Fibroblast of lung (primary cell): Measurements from ENCODE around the gene CEMIP. TPM values are rescaled to one million over a fixed set of nuclear protein-coding genes. Genes with fewer than 3 reads are reported as not detected.

Source experiments
- DNase-seq, 2 donors: peaks; one replicate each; pipeline versions ENCODE4 v3.0.0 to v3.0.0-alpha.2; 2010; ENCODE audit warnings: low read depth in 2 of 2
- H2AFZ ChIP-seq: 2 replicates; pipeline ENCODE4 v1.5.1; 2012; ENCODE audit warnings: low read length, control low read depth, inconsistent platforms
- H3K27ac ChIP-seq: 2 replicates; pipeline ENCODE4 v1.5.1; 2011; ENCODE audit warnings: low read length, control low read depth; ENCODE audit not compliant: insufficient read depth
- H3K27me3 ChIP-seq: 2 replicates; pipeline ENCODE4 v1.5.1; 2011; ENCODE audit warnings: mild to moderate bottlenecking, low read length; ENCODE audit not compliant: control insufficient read depth, insufficient read depth
- H3K36me3 ChIP-seq: 2 replicates; pipeline ENCODE4 v1.5.1; 2011; ENCODE audit warnings: low read length; ENCODE audit not compliant: control insufficient read depth, insufficient read depth
- H3K4me1 ChIP-seq: 2 replicates; pipeline ENCODE4 v1.5.1; 2011; ENCODE audit warnings: low read length; ENCODE audit not compliant: control insufficient read depth, insufficient read depth; ENCODE audit errors: extremely low read depth
- H3K4me2 ChIP-seq: 2 replicates; pipeline ENCODE4 v1.5.1; 2011; ENCODE audit warnings: low read length, control low read depth; ENCODE audit not compliant: insufficient read depth; ENCODE audit errors: extremely low read depth
- H3K4me3 ChIP-seq, 4 experiments: fragments of 200-600 bp in 1 of 4; sonication (generic) in 1 of 4; replicated peaks in 1 of 4; 2 replicates each; pipeline ENCODE4 v1.5.1; 2011 to 2016; ENCODE audit warnings: low read length in 4 of 4, low read depth in 3 of 4, mild to moderate bottlenecking in 3 of 4, control low read depth in 2 of 4, inconsistent platforms in 1 of 4, mixed read lengths in 1 of 4; ENCODE audit not compliant: insufficient read depth in 1 of 4; ENCODE audit errors: control extremely low read depth in 1 of 4
- H3K79me2 ChIP-seq: 2 replicates; pipeline ENCODE4 v1.5.1; 2012; ENCODE audit warnings: mild to moderate bottlenecking, low read length, inconsistent platforms; ENCODE audit not compliant: control insufficient read depth, insufficient read depth
- H3K9ac ChIP-seq: 2 replicates; pipeline ENCODE4 v1.5.1; 2011; ENCODE audit warnings: mild to moderate bottlenecking, low read length, control low read depth; ENCODE audit not compliant: insufficient read depth
- H3K9me3 ChIP-seq: 2 replicates; pipeline ENCODE4 v1.5.1; 2012; ENCODE audit warnings: low read depth, low read length; ENCODE audit not compliant: control insufficient read depth, insufficient read depth
- H4K20me1 ChIP-seq: 2 replicates; pipeline ENCODE4 v1.5.1; 2011; ENCODE audit warnings: low read length; ENCODE audit not compliant: control insufficient read depth, insufficient read depth; ENCODE audit errors: extremely low read depth
- CTCF ChIP-seq, 2 donors: IDR thresholded peaks in 1 of 2; conservative IDR thresholded peaks in 1 of 2; 1 replicate in 1 of 2; 2 replicates in 1 of 2; pipeline ENCODE4 v1.5.1; 2011 to 2012; ENCODE audit warnings: low read length in 2 of 2, control low read depth in 1 of 2, inconsistent platforms in 1 of 2, low read depth in 1 of 2, mild to moderate bottlenecking in 1 of 2
- EZH2 ChIP-seq: IDR thresholded peaks from 2 replicates; pipeline ENCODE4 v1.5.1; 2012; ENCODE audit warnings: low read length, control low read depth, mild to moderate bottlenecking; ENCODE audit errors: missing control alignments
- polyA plus RNA-seq, 2 donors: library from polyadenylated mRNA; depleted of rRNA in 1 of 2; stranded (reverse) in 1 of 2; unstranded in 1 of 2; fragments of >200 nt; gene quantifications; 2 replicates each; pipeline ENCODE4 v1.2.1, GENCODE V29; 2011 to 2012; ENCODE audit warnings: missing spikeins in 1 of 2
- total RNA-seq: library from RNA; depleted of rRNA; stranded (reverse); fragments of >200 nt; gene quantifications from 2 replicates; pipeline ENCODE4 v1.2.1, GENCODE V29; 2014

The CEMIP gene
- total and polyA plus RNA-seq, 2 donors (not counting 1 experiment from before 2014, with no cell fraction given), result 946 to 1,190 TPM

- Histone ChIP-seq H3K9ac (no peak overlapping the region), H3K4me2 (no peak overlapping the region), H4K20me1 (no peaks in the 10 kb centered on the region), H3K36me3 (peaks cover 18% of the 10 kb centered on the region), H3K9me3 (no peaks in the 10 kb centered on the region), H3K27me3 (no peaks in the 10 kb centered on the region), H3K4me3 (no peak overlapping the region), H2AFZ (no peak overlapping the region), H3K27ac (no peak overlapping the region), H3K4me1 (peaks cover 11% of the 10 kb centered on the region), H3K79me2 (no peaks in the 10 kb centered on the region)
- no peak for TF ChIP-seq EZH2
- no peak for TF ChIP-seq CTCF (conservative IDR thresholded peaks at IDR 0.05 in 1 of 2, IDR thresholded peaks at IDR 0.05 in 1 of 2; ENCODE audit: low read depth in 1 of 2, low read length in 2 of 2)
- DNase-seq, result no peak
These were observed 158.5 kb downstream of the CEMIP start for GRCh38 chr15:80937718-80938117.

GRCh38 chr15:80939216-80939615, 160.0 kb downstream of the CEMIP start:
- no peak for DNase-seq
- no peak overlapping the region for H3K4me3 ChIP-seq
- peaks cover 6% of the 10 kb centered on the region for H3K4me1 ChIP-seq
- no peak for TF ChIP-seq CTCF (conservative IDR thresholded peaks at IDR 0.05 in 1 of 2, IDR thresholded peaks at IDR 0.05 in 1 of 2; ENCODE audit: low read depth in 1 of 2, low read length in 2 of 2)
- no peak for TF ChIP-seq EZH2
- H2AFZ ChIP-seq, result no peak overlapping the region
- H4K20me1 ChIP-seq, result no peaks in the 10 kb centered on the region
- H3K36me3 ChIP-seq, result peaks cover 25% of the 10 kb centered on the region
- no peak overlapping the region for H3K4me2 ChIP-seq
- H3K27me3 ChIP-seq, result no peaks in the 10 kb centered on the region
- no peaks in the 10 kb centered on the region for H3K9me3 ChIP-seq
- H3K27ac ChIP-seq, result no peak overlapping the region
- H3K79me2 ChIP-seq, result no peaks in the 10 kb centered on the region
- H3K9ac ChIP-seq, result no peak overlapping the region

GRCh38 chr15:80940331-80940730, 161.2 kb downstream of the CEMIP start:
- H3K27ac ChIP-seq, result no peak overlapping the region
- no peak overlapping the region for H3K9ac ChIP-seq
- H3K79me2 ChIP-seq, result no peaks in the 10 kb centered on the region
- no peaks in the 10 kb centered on the region for H3K9me3 ChIP-seq
- no peak overlapping the region for H3K4me3 ChIP-seq
- H3K27me3 ChIP-seq, result no peaks in the 10 kb centered on the region
- H4K20me1 ChIP-seq, result no peaks in the 10 kb centered on the region
- DNase-seq, result no peak
- no peaks in the 10 kb centered on the region for H3K4me1 ChIP-seq
- H3K4me2 ChIP-seq, result no peak overlapping the region
- H3K36me3 ChIP-seq, result peaks cover 27% of the 10 kb centered on the region
- TF ChIP-seq EZH2, result no peak
- TF ChIP-seq CTCF (conservative IDR thresholded peaks at IDR 0.05 in 1 of 2, IDR thresholded peaks at IDR 0.05 in 1 of 2; ENCODE audit: low read depth in 1 of 2, low read length in 2 of 2), result no peak
- no peak overlapping the region for H2AFZ ChIP-seq
